ENCODE results near the gene RESF1. TPM values are rescaled to one million over a fixed set of nuclear protein-coding genes. Genes with fewer than 3 reads are reported as not detected.
A peak's percentile ranks its signal among the peaks of the same experiment; 100 is the strongest.

The RESF1 gene
- total and polyA plus RNA-seq, 10 of the 15 experiments (the other 5 are each of a cell fraction or from before 2014, with no cell fraction given): 18.9 to 81.8 (median 39.7) TPM

- TF ChIP-seq BHLHE40 (IDR thresholded peaks at IDR 0.05; ENCODE audit: borderline replicate concordance in 1 of 2, low read depth in 2 of 2, low read length in 1 of 2) (peak; percentile 44 to 51; a peak in 3 of 4 replicates), POU2F2 (IDR thresholded peaks at IDR 0.05; ENCODE audit: borderline replicate concordance, low read depth, low read length) (no peak), CUX1 (IDR thresholded peaks at IDR 0.05; ENCODE audit: insufficient replicate concordance, low read depth, low read length) (no peak), SUPT20H (IDR thresholded peaks at IDR 0.05; ENCODE audit: borderline replicate concordance, control insufficient read depth, low read depth, low read length) (no peak), ZSCAN29 (IDR thresholded peaks at IDR 0.05) (no peak), IRF3 (IDR thresholded peaks at IDR 0.05) (no peak), KLF5 (IDR thresholded peaks at IDR 0.05; ENCODE audit: partially characterized antibody) (no peak), MYB (IDR thresholded peaks at IDR 0.05; ENCODE audit: borderline replicate concordance, low read depth, low read length) (no peak), HDAC2 (IDR thresholded peaks at IDR 0.05) (no peak), HSF1 (IDR thresholded peaks at IDR 0.05; ENCODE audit: low read depth, low read length) (no peak), NFIC (IDR thresholded peaks at IDR 0.05; ENCODE audit: low read depth, low read length) (0 out of 2 replicates have a peak, but pooled peaks have one; percentile 47), ELK1 (IDR thresholded peaks at IDR 0.05; ENCODE audit: low read depth, low read length) (no peak), NR2C1 (IDR thresholded peaks at IDR 0.05) (no peak), SUZ12 (IDR thresholded peaks at IDR 0.05; ENCODE audit: unreplicated experiment) (no peak), SREBF2 (IDR thresholded peaks at IDR 0.05; ENCODE audit: low read length) (no peak), FOS (IDR thresholded peaks at IDR 0.05; ENCODE audit: borderline replicate concordance, extremely low read depth, insufficient read length) (no peak), NFYA (IDR thresholded peaks at IDR 0.05; ENCODE audit: borderline replicate concordance, low read depth, low read length) (no peak), HDGF (IDR thresholded peaks at IDR 0.05) (no peak), CBX5 (IDR thresholded peaks at IDR 0.05; ENCODE audit: low read depth) (peak; percentile 97), PAX8 (IDR thresholded peaks at IDR 0.05) (no peak), BMI1 (IDR thresholded peaks at IDR 0.05; ENCODE audit: borderline replicate concordance) (no peak)
Observed at GRCh38 chr12:31959161-31959700, at the start of gene RESF1 (continued).

Data from GM12878 (cell line).